K562 (cell line): ENCODE measurements around the gene SHANK1. TPM values are rescaled to one million over a fixed set of nuclear protein-coding genes. Genes with fewer than 3 reads are reported as not detected.

ENCODE experiments used
- ATAC-seq: fragments of 200-7000 bp; cut with Tn5 transposase; 3 replicates; pipeline ENCODE4 v1.9.1; 2020; ENCODE audit warnings: moderate library complexity
- BruUV-seq: library from RNA; stranded (reverse); fragments of 400-500 nt; replicated peaks from 2 replicates; lab custom pipeline; 2021; lab: Mats Ljungman, UMichigan
- CTCF ChIA-PET: fragments of 300-600 bp; formaldehyde crosslinking; extraction: SDS; loops from one replicate; lab custom pipeline; 2021; ENCODE audit warnings: low intra/inter-chr PET ratio; lab: Yijun Ruan, JAX
- POLR2A ChIA-PET: fragments of 300-600, 350-650 bp; sonication (Branson Sonifier 250); formaldehyde crosslinking; extraction: SDS; loops from one replicate; lab custom pipeline; 2021; ENCODE audit warnings: antibody characterized with exemption, inconsistent platforms; lab: Yijun Ruan, JAX
- DNase-seq, 4 experiments: peaks; one replicate each; pipeline versions ENCODE4 v3.0.0 to v3.0.0-alpha.2; 2011 to 2018; ENCODE audit warnings: low spot score in 3 of 4, mixed read lengths in 3 of 4; ENCODE audit errors: extremely low read depth in 1 of 4
- FAIRE-seq: peaks from 2 replicates; lab custom pipeline; 2011; peaks lifted over from hg19 to GRCh38; lab: Jason Lieb, UNC
- H2AFZ ChIP-seq: 2 replicates; pipeline ENCODE4 v1.6.0; 2011; ENCODE audit warnings: low read depth, low read length, control low read depth, inconsistent platforms
- H3K27ac ChIP-seq: fragments of 200-600 bp; 3 replicates; pipeline ENCODE4 v1.8.0; 2011; ENCODE audit warnings: low read depth, mild to moderate bottlenecking, control low read depth, inconsistent platforms, low read length, moderate library complexity, mixed read lengths; ENCODE audit errors: extremely low read depth
- H3K27me3 ChIP-seq, 2 experiments: fragments of 300-600 bp in 1 of 2; 2 replicates in 1 of 2; 3 replicates in 1 of 2; pipeline versions ENCODE4 v1.6.0 to v1.8.0; 2011; ENCODE audit warnings: inconsistent platforms in 2 of 2, low read length in 2 of 2, mild to moderate bottlenecking in 1 of 2, mixed read lengths in 1 of 2, moderate library complexity in 1 of 2; ENCODE audit not compliant: control insufficient read depth in 2 of 2, insufficient read depth in 2 of 2
- H3K36me3 ChIP-seq: fragments of 300-600 bp; 3 replicates; pipeline ENCODE4 v1.8.0; 2011; ENCODE audit warnings: mild to moderate bottlenecking, low read length, inconsistent platforms; ENCODE audit not compliant: control insufficient read depth, insufficient read depth
- H3K4me1 ChIP-seq, 2 experiments: fragments of 200-600 bp in 1 of 2; replicated peaks in 1 of 2; 2 replicates in 1 of 2; 3 replicates in 1 of 2; pipeline versions ENCODE4 v1.5.1 to v1.8.0; 2011; ENCODE audit warnings: inconsistent platforms in 2 of 2, low read length in 2 of 2, mild to moderate bottlenecking in 1 of 2, mixed read lengths in 1 of 2, moderate library complexity in 1 of 2; ENCODE audit not compliant: control insufficient read depth in 2 of 2, insufficient read depth in 2 of 2
- H3K4me2 ChIP-seq: 2 replicates; pipeline ENCODE4 v1.6.1; 2011; ENCODE audit warnings: low read length, control low read depth, inconsistent platforms, mixed read lengths; ENCODE audit not compliant: insufficient read depth
- H3K4me3 ChIP-seq: fragments of 200-600 bp; sonication (generic), shearing (Covaris generic); 2 replicates; pipeline ENCODE4 v1.5.1; 2016; ENCODE audit warnings: control low read depth, inconsistent platforms
- H3K79me2 ChIP-seq: fragments of 200-600 bp; 3 replicates; pipeline ENCODE4 v1.8.0; 2011; ENCODE audit warnings: low read length, inconsistent platforms; ENCODE audit not compliant: control insufficient read depth, insufficient read depth
- H3K9ac ChIP-seq, 2 experiments: 2 replicates each; pipeline versions ENCODE4 v1.6.0 to v1.6.1; 2011; ENCODE audit warnings: low read depth in 2 of 2, low read length in 2 of 2, control low read depth in 1 of 2, inconsistent platforms in 1 of 2, mild to moderate bottlenecking in 1 of 2, mixed read lengths in 1 of 2; ENCODE audit not compliant: insufficient read depth in 1 of 2
- H3K9me1 ChIP-seq: one replicate; pipeline ENCODE4 v1.6.0; 2011; ENCODE audit warnings: inconsistent platforms, mild to moderate bottlenecking, low read length, moderate library complexity; ENCODE audit not compliant: control insufficient read depth, insufficient read depth
- H3K9me3 ChIP-seq: replicated peaks from 2 replicates; pipeline ENCODE4 v1.5.1; 2011; ENCODE audit warnings: low read depth, low read length, inconsistent platforms; ENCODE audit not compliant: control insufficient read depth, insufficient read depth
- H4K20me1 ChIP-seq: replicated peaks from 2 replicates; pipeline ENCODE4 v1.6.1; 2011; ENCODE audit warnings: low read length, inconsistent platforms, mixed read lengths; ENCODE audit not compliant: control insufficient read depth, insufficient read depth
- DMBX1 ChIP-seq: fragments of 250-450 bp; sonication (Bioruptor Pico); IDR thresholded peaks from 2 replicates; pipeline ENCODE4 v1.8.0; 2022; ENCODE audit warnings: inconsistent platforms, mild to moderate bottlenecking, moderate library complexity, borderline replicate concordance
- HDGF ChIP-seq: fragments of 450-650 bp; IDR thresholded peaks from 2 replicates; pipeline ENCODE4 v1.6.1; 2016
- KAT8 ChIP-seq: fragments of 450-650 bp; IDR thresholded peaks from 2 replicates; pipeline ENCODE4 v1.6.1; 2016; ENCODE audit warnings: low read depth, mild to moderate bottlenecking
- MEIS2 ChIP-seq: fragments of 450-650 bp; IDR thresholded peaks from 2 replicates; pipeline ENCODE4 v1.6.1; 2014; ENCODE audit warnings: mild to moderate bottlenecking; ENCODE audit not compliant: partially characterized antibody
- RBM17 ChIP-seq: fragments of 200-400 bp; formaldehyde crosslinking; IDR thresholded peaks from 2 replicates; pipeline ENCODE4 v1.6.1; 2017; ENCODE audit warnings: low read depth, mild to moderate bottlenecking, low read length, borderline replicate concordance
- STAG1 ChIP-seq: sonication (generic); formaldehyde crosslinking; IDR thresholded peaks from 2 replicates; pipeline ENCODE4 v1.5.0; 2020; ENCODE audit warnings: missing genetic modification reagents, borderline replicate concordance
- ZNF165 ChIP-seq: fragments of 250-450 bp; sonication (Bioruptor Pico); IDR thresholded peaks from 2 replicates; pipeline ENCODE4 v1.4.0; 2020; ENCODE audit warnings: borderline replicate concordance
- WGBS: fragments of 100-300 bp; shearing (Covaris generic); methylation state at CpG from one replicate; pipeline ENCODE4 v1.1.6; 2016; ENCODE audit warnings: low coverage, mixed read lengths; ENCODE audit not compliant: insufficient coverage; ENCODE audit errors: missing lambda C conversion rate; 5-methylcytosine and 5-hydroxymethylcytosine counted together
- in situ Hi-C: fragments of 300-500 bp; cut with MboI; formaldehyde crosslinking; loops from 4 replicates; pipeline ENCODE4 v1.15.0; 2018; ENCODE audit warnings: inconsistent platforms, mixed read lengths
- intact Hi-C: fragments of 100-400 bp; cut with micrococcal nuclease; formaldehyde crosslinking; loops from 2 replicates; pipeline ENCODE4 v1.14.2; 2022
- polyA plus RNA-seq, 8 experiments: library from polyadenylated mRNA; depleted of rRNA in 4 of 8; stranded (reverse) in 5 of 8; unstranded in 3 of 8; fragments of >200 nt; fragmentation: Nextera tagmentation in 2 of 8; fragmentation: Illumina TruSeq in 1 of 8; extraction: Ambion mirVana in 2 of 8; extraction: Trizol in 1 of 8; gene quantifications; 2 replicates each; pipeline versions ENCODE4 v1.2.1 to v1.2.3, GENCODE V29; 2011 to 2014; ENCODE audit warnings: inconsistent platforms in 1 of 8, missing spikeins in 1 of 8
- total RNA-seq, 7 experiments: library from RNA; depleted of rRNA in 6 of 7; stranded (reverse); fragments of >200 nt in 6 of 7; fragmentation: Illumina TruSeq in 2 of 7; extraction: Trizol in 2 of 7; gene quantifications; 2 replicates each; pipeline versions ENCODE4 v1.2.1 to v1.2.3, GENCODE V29; 2011 to 2021; ENCODE audit warnings: low replicate concordance in 1 of 7

The SHANK1 gene
- total and polyA plus RNA-seq, 9 of the 15 experiments (the other 6 are each of a cell fraction or from before 2014, with no cell fraction given): 0.33 to 1.3 (median 0.55) TPM; not detected in 2

DNA sequence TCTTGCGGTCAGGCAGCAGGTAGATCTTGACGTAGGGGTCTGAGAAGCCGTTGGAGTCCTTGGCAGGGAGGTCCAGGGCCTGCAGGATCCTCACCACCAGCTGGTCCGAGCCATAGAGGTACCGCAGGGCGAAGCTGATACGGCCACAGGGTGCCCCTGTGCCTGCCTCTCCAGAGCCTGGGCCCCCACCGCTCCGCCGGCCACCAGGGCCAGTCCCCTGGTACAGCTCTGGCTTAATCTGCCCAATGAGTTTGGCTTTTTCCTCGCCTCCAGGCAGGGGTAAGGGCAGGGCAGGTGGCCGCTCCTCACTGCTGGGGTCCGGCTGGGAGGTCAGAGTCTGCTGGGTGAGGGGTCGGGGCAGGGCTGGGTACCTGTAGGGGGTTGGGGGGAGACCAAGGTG, 89.8 kb downstream of the SHANK1 start:
- Histone ChIP-seq H2AFZ (no peak overlapping the region), H3K27ac (no peak overlapping the region), H4K20me1 (no peaks in the 10 kb centered on the region), H3K4me1 (peaks cover 0 to 21% of the 10 kb centered on the region in 2 experiments; a peak in 2 of 5 replicates), H3K4me3 (no peak overlapping the region), H3K9ac (no peak overlapping the region), H3K9me1 (no peaks in the 10 kb centered on the region), H3K27me3 (no peaks in the 10 kb centered on the region), H3K4me2 (no peak overlapping the region), H3K36me3 (no peaks in the 10 kb centered on the region), H3K9me3 (peaks cover 10% of the 10 kb centered on the region; the same call in 1 of the 2 replicates), H3K79me2 (no peaks in the 10 kb centered on the region)
- CTCF ChIA-PET: no interaction called here
- 49% methylated on average over 12 of the region's 14 CpGs for whole genome bisulfite sequencing
- FAIRE-seq: no peak
- BruUV-seq: no TSS peak
- TF ChIP-seq KAT8 (no peak), STAG1 (CRISPR knock-in tag) (no peak), DMBX1 (CRISPR knock-in tag) (no peak), RBM17 (no peak), HDGF (no peak)
- POLR2A ChIA-PET: no interaction called here
- intact Hi-C loops (no loop called here), in situ Hi-C loops (no loop called here)
- ATAC-seq: no peak
- DNase-seq: no peak

DNA sequence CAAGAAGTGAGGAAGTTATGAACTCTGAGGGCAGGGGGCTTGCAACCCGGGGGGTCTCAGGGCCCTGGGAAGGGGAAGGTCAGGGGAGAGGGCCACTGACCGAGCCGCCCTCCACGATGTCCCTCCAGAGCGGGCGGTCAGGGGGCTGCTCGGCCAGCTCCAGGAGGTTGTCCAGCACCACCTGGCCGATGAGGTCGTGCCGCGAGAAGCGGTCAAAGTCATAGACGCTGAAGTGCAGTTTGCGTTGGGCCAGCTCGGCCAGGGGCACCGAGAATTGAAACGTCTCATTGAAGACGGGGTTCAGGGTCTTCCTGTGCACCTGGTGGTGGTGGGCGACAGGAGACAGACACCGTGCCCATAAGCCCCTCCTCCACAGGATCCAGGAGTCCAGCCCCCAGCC, 90.4 kb downstream of the SHANK1 start:
- Histone ChIP-seq H3K9me3 (peaks cover 8% of the 10 kb centered on the region; the same call in 1 of the 2 replicates), H2AFZ (no peak overlapping the region), H3K36me3 (no peaks in the 10 kb centered on the region), H3K9ac (no peak overlapping the region), H3K4me2 (no peak overlapping the region), H3K79me2 (no peaks in the 10 kb centered on the region), H3K9me1 (no peaks in the 10 kb centered on the region), H3K4me3 (no peak overlapping the region), H3K27me3 (no peaks in the 10 kb centered on the region), H4K20me1 (no peaks in the 10 kb centered on the region), H3K27ac (no peak overlapping the region), H3K4me1 (peaks cover 0 to 21% of the 10 kb centered on the region in 2 experiments; a peak in 2 of 5 replicates)
- DNase-seq (no peak), ATAC-seq (no peak), FAIRE-seq (no peak)
- in situ Hi-C loops (no loop called here), intact Hi-C loops (no loop called here)
- POLR2A ChIA-PET: no interaction called here
- BruUV-seq: no TSS peak
- no peak for TF ChIP-seq MEIS2
- TF ChIP-seq ZNF165 (CRISPR knock-in tag): no peak
- 14% methylated on average over 13 of the region's 20 CpGs for WGBS
- CTCF ChIA-PET: no interaction called here
